ENCODE results near the gene CUBN. TPM values are rescaled to one million over a fixed set of nuclear protein-coding genes. Genes with fewer than 3 reads are reported as not detected.
A peak's percentile ranks its signal among the peaks of the same experiment; 100 is the strongest.

Gene CUBN
- polyA plus RNA-seq, 1 donor: 73.9 TPM

DNA sequence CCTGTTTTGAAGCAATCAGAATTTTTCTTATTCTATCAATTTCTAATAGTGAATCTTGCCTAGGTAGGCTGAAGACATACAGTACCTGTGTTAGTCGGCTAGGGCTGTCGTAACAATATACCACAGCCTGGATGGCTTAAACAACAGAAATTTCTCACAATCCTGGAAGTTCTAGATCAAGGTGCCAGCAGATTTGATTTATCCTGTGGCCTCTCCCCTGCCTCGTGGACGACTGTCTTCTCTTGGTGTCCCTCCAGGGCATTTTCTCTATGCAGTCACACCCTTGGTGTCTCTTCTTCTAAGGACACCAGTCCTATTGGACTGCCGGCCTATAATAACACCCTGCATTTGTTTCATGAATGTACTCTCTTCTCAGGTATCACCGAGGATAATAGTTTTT lies 310.6 kb downstream of the CUBN start:
- peaks cover 4% of the 10 kb centered on the region for H3K9me3 ChIP-seq (ENCODE audit: control insufficient read depth, low read depth, low read length)
- no peak overlapping the region for H3K27ac ChIP-seq (ENCODE audit: low read length)
- peaks cover 4% of the 10 kb centered on the region for H3K27me3 ChIP-seq (ENCODE audit: control insufficient read depth, insufficient read depth, low read length)
- peaks cover 6% of the 10 kb centered on the region for H3K36me3 ChIP-seq (ENCODE audit: control insufficient read depth, insufficient read depth, low read length)
- no peak for DNase-seq
- H3K4me1 ChIP-seq (ENCODE audit: control insufficient read depth, insufficient read depth, low read length): peaks cover 3% of the 10 kb centered on the region
- H3K4me3 ChIP-seq (ENCODE audit: low read length): no peak overlapping the region
- WGBS (ENCODE audit: insufficient coverage, low lambda C conversion rate): no CpG with 5 or more reads among the region's 6 CpGs

DNA sequence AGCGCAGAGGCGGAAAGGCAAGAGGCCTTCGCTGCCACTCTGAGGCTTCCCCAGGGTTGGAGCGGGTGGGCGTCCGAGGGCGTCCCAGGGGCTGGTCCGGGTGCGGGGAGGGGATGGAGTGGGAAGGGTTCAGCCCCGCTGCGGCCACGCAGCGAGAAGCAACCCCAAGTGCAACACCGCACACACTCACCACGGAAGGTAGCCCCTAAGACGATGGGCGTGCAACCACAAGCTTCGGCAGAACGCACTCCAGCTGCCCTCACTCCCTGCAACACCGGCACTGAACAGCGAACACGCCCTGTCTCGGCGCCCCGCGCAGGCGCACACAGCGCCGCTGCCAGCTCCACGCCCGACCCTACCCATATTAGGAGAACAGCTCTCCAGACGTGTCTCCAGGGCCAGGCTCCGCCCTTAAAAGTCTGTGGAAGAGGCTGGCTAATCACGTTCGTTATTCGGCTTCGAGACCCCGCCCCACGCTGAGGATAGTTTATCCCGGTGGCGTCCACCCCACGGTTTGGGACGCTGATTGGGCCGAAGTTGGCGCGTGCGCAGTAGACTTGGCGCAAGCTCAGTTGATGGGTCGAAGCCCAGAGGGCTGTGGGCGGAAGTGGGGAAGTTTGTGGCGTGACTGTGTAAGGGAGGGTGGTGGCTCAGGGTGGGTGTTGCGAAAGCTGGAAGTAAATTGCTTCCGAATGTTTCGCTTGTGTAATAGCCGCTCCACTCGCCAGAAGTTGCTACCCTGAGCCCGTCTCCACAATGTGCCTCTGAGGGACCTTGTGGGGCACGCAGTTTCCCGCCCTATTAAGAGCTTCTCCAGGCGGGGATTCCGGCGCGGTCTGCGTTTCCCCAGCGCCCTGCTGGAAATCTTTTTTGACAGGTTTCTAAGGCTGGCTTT lies 312.2 kb downstream of the CUBN start, which contains the start of gene RSU1:
Gene RSU1, minus strand, starts transcription at position 300 of the 895 bp plus-strand sequence. CDS start 343 bp downstream, outside the sequence.
- peak within 1 kb of the TSS; percentile 63 for H3K4me3 ChIP-seq (ENCODE audit: low read length)
- no peaks in the 10 kb centered on the region for H3K36me3 ChIP-seq (ENCODE audit: control insufficient read depth, insufficient read depth, low read length)
- H3K27me3 ChIP-seq (ENCODE audit: control insufficient read depth, insufficient read depth, low read length): peaks cover 4% of the 10 kb centered on the region
- no CpG with 5 or more reads among the region's 65 CpGs for WGBS (ENCODE audit: insufficient coverage, low lambda C conversion rate)
- H3K4me1 ChIP-seq (ENCODE audit: control insufficient read depth, insufficient read depth, low read length): peaks cover 3% of the 10 kb centered on the region
- peak within 1 kb of the TSS; percentile 57 for H3K27ac ChIP-seq (ENCODE audit: low read length)
- DNase-seq: peak; percentile 100
- H3K9me3 ChIP-seq (ENCODE audit: control insufficient read depth, low read depth, low read length): no peaks in the 10 kb centered on the region

DNA sequence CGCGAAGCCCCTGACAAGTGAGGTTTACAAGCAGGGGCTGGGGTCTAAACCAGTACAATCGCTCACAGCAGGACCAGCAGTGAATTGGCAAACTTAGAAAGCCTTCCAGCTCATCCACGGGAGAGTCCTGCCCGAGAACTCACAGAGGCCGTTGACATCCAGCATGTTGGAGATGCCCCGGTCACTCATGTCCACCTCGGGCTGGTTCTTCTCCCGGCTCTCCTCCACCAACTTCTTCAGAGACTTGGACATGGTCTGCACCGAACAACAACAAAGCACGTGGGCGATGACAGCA lies 312.8 kb downstream of the CUBN start:
- H3K36me3 ChIP-seq (ENCODE audit: control insufficient read depth, insufficient read depth, low read length): no peaks in the 10 kb centered on the region
- peaks cover 4% of the 10 kb centered on the region for H3K27me3 ChIP-seq (ENCODE audit: control insufficient read depth, insufficient read depth, low read length)
- no peak for DNase-seq
- peak overlapping the region; percentile 57 for H3K27ac ChIP-seq (ENCODE audit: low read length)
- no CpG with 5 or more reads among the region's 12 CpGs for WGBS (ENCODE audit: insufficient coverage, low lambda C conversion rate)
- H3K4me3 ChIP-seq (ENCODE audit: low read length): peak overlapping the region; percentile 63
- H3K9me3 ChIP-seq (ENCODE audit: control insufficient read depth, low read depth, low read length): no peaks in the 10 kb centered on the region
- H3K4me1 ChIP-seq (ENCODE audit: control insufficient read depth, insufficient read depth, low read length): peaks cover 3% of the 10 kb centered on the region

DNA sequence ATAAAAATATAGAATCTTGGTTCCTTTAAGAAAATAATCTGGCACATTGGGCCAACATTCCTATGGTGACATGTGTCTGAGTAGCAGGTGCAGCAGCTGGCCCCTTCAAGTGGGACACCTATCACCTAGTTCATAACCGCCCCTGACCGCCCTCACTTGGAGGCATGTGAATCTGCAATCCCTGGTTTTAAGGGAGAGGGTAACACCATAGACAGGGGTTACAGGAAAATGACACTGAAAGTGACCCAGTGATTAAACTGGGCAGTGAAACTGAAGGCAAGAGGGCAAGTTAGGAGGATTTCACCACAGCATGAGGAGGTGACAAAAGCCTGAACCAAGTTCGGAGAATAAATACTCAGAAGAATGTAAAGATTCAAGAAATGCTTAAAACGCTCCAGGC lies 313.4 kb downstream of the CUBN start:
- no peaks in the 10 kb centered on the region for H3K36me3 ChIP-seq (ENCODE audit: control insufficient read depth, insufficient read depth, low read length)
- no peak overlapping the region for H3K27ac ChIP-seq (ENCODE audit: low read length)
- H3K27me3 ChIP-seq (ENCODE audit: control insufficient read depth, insufficient read depth, low read length): peaks cover 4% of the 10 kb centered on the region
- H3K9me3 ChIP-seq (ENCODE audit: control insufficient read depth, low read depth, low read length): no peaks in the 10 kb centered on the region
- no peak overlapping the region for H3K4me3 ChIP-seq (ENCODE audit: low read length)
- no CpG with 5 or more reads among the region's 4 CpGs for WGBS (ENCODE audit: insufficient coverage, low lambda C conversion rate)
- H3K4me1 ChIP-seq (ENCODE audit: control insufficient read depth, insufficient read depth, low read length): peaks cover 3% of the 10 kb centered on the region
- DNase-seq: no peak

DNA sequence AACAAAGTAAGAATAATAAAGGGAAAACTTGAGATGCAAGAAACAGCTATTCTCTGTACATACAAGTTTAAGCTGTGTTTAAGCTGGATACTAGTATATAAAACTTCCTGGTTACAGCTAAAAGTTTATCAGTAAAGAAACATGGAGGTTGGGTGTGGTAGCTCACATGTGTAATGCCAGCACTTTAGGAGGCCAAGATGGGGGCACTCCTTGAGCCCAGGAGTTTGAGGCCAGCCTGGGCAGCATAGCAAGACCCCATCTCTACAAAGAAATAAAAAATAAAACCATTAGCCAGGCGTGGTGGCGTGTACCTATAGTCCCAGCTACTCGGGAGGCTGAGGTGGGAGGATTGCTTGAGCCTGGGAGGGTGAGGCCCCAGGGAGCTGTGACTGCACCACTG lies 315.6 kb downstream of the CUBN start:
- H3K4me1 ChIP-seq (ENCODE audit: control insufficient read depth, insufficient read depth, low read length): peaks cover 3% of the 10 kb centered on the region
- no peak for DNase-seq
- H3K4me3 ChIP-seq (ENCODE audit: low read length): no peak overlapping the region
- H3K9me3 ChIP-seq (ENCODE audit: control insufficient read depth, low read depth, low read length): no peaks in the 10 kb centered on the region
- H3K27me3 ChIP-seq (ENCODE audit: control insufficient read depth, insufficient read depth, low read length): no peaks in the 10 kb centered on the region
- WGBS (ENCODE audit: insufficient coverage, low lambda C conversion rate): no CpG with 5 or more reads among the region's 3 CpGs
- H3K36me3 ChIP-seq (ENCODE audit: control insufficient read depth, insufficient read depth, low read length): no peaks in the 10 kb centered on the region
- no peak overlapping the region for H3K27ac ChIP-seq (ENCODE audit: low read length)

DNA sequence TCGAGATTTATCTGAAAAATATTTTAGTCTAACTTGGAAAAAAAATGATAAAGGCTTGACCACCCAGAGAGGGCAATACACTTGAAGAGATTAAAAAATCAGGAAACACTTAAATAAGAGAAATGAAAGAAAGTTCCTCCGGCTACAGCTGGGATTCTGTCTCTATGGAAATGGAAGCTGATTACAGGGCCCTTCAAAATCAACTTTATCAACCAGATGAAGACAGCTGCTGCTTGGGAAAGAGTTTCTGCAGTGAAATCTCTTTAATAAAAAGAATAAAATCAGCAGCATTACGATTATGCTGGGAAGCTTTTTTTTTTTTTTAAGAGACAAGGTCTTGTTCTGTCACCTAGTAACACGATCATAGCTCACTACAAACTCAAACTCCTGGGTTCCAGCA lies 316.9 kb downstream of the CUBN start:
- no peak overlapping the region for H3K4me3 ChIP-seq (ENCODE audit: low read length)

DNA sequence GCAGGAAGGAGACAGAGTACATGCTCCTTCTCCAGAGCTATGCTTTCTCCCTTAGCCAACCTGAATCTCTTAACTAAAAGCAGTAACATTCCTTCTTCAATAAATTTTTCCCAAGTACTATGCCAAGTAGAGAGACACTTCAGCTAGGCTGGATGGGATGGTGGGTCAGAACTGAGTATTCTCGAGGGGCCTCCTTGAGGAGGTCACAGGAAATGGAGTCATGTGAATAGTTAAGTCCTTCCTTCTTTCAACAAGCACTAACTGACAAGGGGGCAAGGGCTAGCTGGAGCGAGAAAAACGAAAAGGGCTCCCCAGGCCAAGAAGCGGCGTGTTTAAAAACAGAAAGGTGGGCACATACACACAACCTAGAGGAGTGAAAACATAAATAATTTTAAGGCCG lies 317.8 kb downstream of the CUBN start:
- H3K4me1 ChIP-seq (ENCODE audit: control insufficient read depth, insufficient read depth, low read length): peaks cover 3% of the 10 kb centered on the region
- WGBS (ENCODE audit: insufficient coverage, low lambda C conversion rate): 100% methylated on average over 4 of the region's 6 CpGs
- H3K9me3 ChIP-seq (ENCODE audit: control insufficient read depth, low read depth, low read length): no peaks in the 10 kb centered on the region
- no peak for DNase-seq
- H3K27ac ChIP-seq (ENCODE audit: low read length): no peak overlapping the region
- no peaks in the 10 kb centered on the region for H3K36me3 ChIP-seq (ENCODE audit: control insufficient read depth, insufficient read depth, low read length)
- H3K4me3 ChIP-seq (ENCODE audit: low read length): no peak overlapping the region
- H3K27me3 ChIP-seq (ENCODE audit: control insufficient read depth, insufficient read depth, low read length): no peaks in the 10 kb centered on the region

More for the DNA sequence above, 316.9 kb downstream of the CUBN start:
- Histone ChIP-seq H3K27ac (ENCODE audit: low read length) (no peak overlapping the region), H3K27me3 (ENCODE audit: control insufficient read depth, insufficient read depth, low read length) (no peaks in the 10 kb centered on the region), H3K9me3 (ENCODE audit: control insufficient read depth, low read depth, low read length) (no peaks in the 10 kb centered on the region), H3K36me3 (ENCODE audit: control insufficient read depth, insufficient read depth, low read length) (no peaks in the 10 kb centered on the region), H3K4me1 (ENCODE audit: control insufficient read depth, insufficient read depth, low read length) (peaks cover 3% of the 10 kb centered on the region)
- DNase-seq: no peak
- 90% methylated on average over 2 of the region's 4 CpGs for WGBS (ENCODE audit: insufficient coverage, low lambda C conversion rate)

DNA sequence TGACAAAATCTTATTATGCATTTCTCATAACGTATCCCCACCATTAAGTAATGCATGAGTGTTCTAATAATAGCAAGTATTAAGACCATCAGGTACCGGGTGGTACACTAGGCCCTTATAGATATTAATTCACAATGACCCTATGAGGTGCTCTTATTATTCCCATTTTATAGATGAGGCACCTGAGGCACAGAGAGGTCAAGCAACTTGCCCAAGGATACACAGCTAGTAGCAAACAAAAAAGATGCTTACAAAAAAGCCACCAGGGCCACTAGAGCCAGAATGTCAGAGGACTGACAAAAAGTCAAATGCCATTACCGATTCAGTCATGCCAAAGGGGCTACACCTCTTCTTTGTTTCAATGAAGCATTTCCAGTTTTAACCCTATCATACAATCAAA lies 318.3 kb downstream of the CUBN start:
- Histone ChIP-seq H3K9me3 (ENCODE audit: control insufficient read depth, low read depth, low read length) (no peaks in the 10 kb centered on the region), H3K27me3 (ENCODE audit: control insufficient read depth, insufficient read depth, low read length) (no peaks in the 10 kb centered on the region), H3K4me1 (ENCODE audit: control insufficient read depth, insufficient read depth, low read length) (peaks cover 2% of the 10 kb centered on the region), H3K4me3 (ENCODE audit: low read length) (no peak overlapping the region), H3K36me3 (ENCODE audit: control insufficient read depth, insufficient read depth, low read length) (no peaks in the 10 kb centered on the region), H3K27ac (ENCODE audit: low read length) (no peak overlapping the region)
- no CpG with 5 or more reads among the region's 3 CpGs for WGBS (ENCODE audit: insufficient coverage, low lambda C conversion rate)
- no peak for DNase-seq

DNA sequence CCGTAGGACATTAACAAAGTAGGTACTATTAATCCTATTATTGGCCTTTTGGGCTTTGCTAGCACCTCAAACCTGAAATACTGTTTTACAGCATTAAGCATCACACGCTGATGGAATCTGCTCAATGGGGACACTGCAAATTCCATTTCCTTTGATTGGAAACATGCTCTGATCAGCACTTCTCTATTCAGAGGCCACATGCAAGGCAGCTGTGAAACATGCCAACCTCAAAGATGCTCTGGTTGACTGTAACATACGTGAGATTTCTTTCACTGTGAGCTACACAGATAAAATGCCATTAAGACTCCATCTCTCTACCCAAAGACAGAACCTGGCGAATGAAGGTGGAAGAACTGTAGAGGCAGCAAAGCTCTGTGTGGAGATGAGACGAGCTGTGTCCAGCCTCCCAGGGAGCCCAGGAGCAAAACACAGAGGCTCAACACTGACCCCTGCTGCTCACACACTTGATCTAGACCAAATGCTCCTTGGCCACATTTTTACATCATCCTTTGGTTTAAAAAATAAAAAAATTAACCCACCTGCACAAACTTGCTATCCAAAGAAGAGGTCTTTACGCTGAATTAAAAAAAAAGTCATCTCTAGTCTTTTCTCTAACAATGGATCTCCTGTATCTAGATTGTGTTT lies 320.4 kb downstream of the CUBN start:
- Histone ChIP-seq H3K9me3 (ENCODE audit: control insufficient read depth, low read depth, low read length) (no peaks in the 10 kb centered on the region), H3K27me3 (ENCODE audit: control insufficient read depth, insufficient read depth, low read length) (no peaks in the 10 kb centered on the region), H3K4me1 (ENCODE audit: control insufficient read depth, insufficient read depth, low read length) (no peaks in the 10 kb centered on the region), H3K4me3 (ENCODE audit: low read length) (no peak overlapping the region), H3K27ac (ENCODE audit: low read length) (no peak overlapping the region), H3K36me3 (ENCODE audit: control insufficient read depth, insufficient read depth, low read length) (no peaks in the 10 kb centered on the region)
- DNase-seq: no peak
- WGBS (ENCODE audit: insufficient coverage, low lambda C conversion rate): no CpG with 5 or more reads among the region's 6 CpGs

DNA sequence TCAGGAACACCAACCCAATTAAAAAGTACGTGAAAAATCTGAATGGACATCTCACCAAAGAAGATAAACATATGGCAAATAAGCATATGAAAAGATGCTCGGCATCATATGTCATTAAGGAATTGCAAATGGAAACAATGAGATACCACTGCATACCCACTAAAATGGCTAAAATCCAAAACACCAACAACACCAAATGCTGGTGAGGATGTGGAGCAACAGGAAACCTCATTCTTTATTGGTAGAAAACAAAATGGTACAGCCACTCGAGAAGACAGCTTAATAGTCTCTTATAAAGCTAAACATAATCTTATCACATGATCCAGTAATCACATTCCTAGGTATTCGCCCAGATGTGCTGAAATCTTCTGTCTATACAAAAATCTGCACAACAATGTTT lies 325.5 kb downstream of the CUBN start:
- 90% methylated on average over 2 of the region's 4 CpGs for WGBS (ENCODE audit: insufficient coverage, low lambda C conversion rate)
- H3K4me1 ChIP-seq (ENCODE audit: control insufficient read depth, insufficient read depth, low read length): no peaks in the 10 kb centered on the region
- H3K27me3 ChIP-seq (ENCODE audit: control insufficient read depth, insufficient read depth, low read length): no peaks in the 10 kb centered on the region
- no peaks in the 10 kb centered on the region for H3K36me3 ChIP-seq (ENCODE audit: control insufficient read depth, insufficient read depth, low read length)
- H3K4me3 ChIP-seq (ENCODE audit: low read length): no peak overlapping the region
- no peak overlapping the region for H3K27ac ChIP-seq (ENCODE audit: low read length)
- no peak for DNase-seq
- no peaks in the 10 kb centered on the region for H3K9me3 ChIP-seq (ENCODE audit: control insufficient read depth, low read depth, low read length)

Data from large intestine (tissue), 3 donors.